GM23338 (cell line): ENCODE results near the gene FAM89B.

ENCODE experiments used
- CREB1 ChIP-seq: fragments of 250-450 bp; sonication (Bioruptor Pico); IDR thresholded peaks from 2 replicates; pipeline ENCODE4 v1.5.0; 2020; ENCODE audit warnings: low read depth, mild to moderate bottlenecking, moderate library complexity
- CTCF ChIP-seq, 2 experiments: fragments of 200-600 bp in 1 of 2; sonication (generic) in 1 of 2; conservative IDR thresholded peaks; 2 replicates each; pipeline versions ENCODE4 v1.5.1 to v1.6.1; 2016 to 2017; ENCODE audit warnings: antibody characterized with exemption in 2 of 2, low read depth in 2 of 2, mild to moderate bottlenecking in 2 of 2, moderate library complexity in 1 of 2
- EZH2 ChIP-seq: fragments of 200-600 bp; sonication (generic); IDR thresholded peaks from one replicate; pipeline ENCODE4 v1.8.0; 2017; ENCODE audit warnings: antibody characterized with exemption, mild to moderate bottlenecking, low read depth; ENCODE audit not compliant: unreplicated experiment
- EZH2phosphoT487 ChIP-seq: fragments of 200-600 bp; sonication (generic); IDR thresholded peaks from one replicate; pipeline ENCODE4 v1.8.1; 2018; ENCODE audit warnings: antibody characterized with exemption; ENCODE audit not compliant: unreplicated experiment
- JUNB ChIP-seq: IDR thresholded peaks from one replicate; pipeline ENCODE4 v1.6.1; 2016; ENCODE audit warnings: antibody characterized with exemption; ENCODE audit not compliant: unreplicated experiment
- NANOG ChIP-seq: IDR thresholded peaks from 2 replicates; pipeline ENCODE4 v1.6.1; 2016; ENCODE audit warnings: antibody characterized with exemption, borderline replicate concordance
- POLR2AphosphoS5 ChIP-seq: IDR thresholded peaks from 2 replicates; pipeline ENCODE4 v1.6.1; 2016; ENCODE audit warnings: antibody characterized with exemption, low read depth
- ZNF114 ChIP-seq: fragments of 250-450 bp; sonication (Bioruptor Pico); IDR thresholded peaks from 2 replicates; pipeline ENCODE4 v1.5.0; 2020; ENCODE audit warnings: mild to moderate bottlenecking, moderate library complexity
- ZNF331 ChIP-seq: fragments of 250-450 bp; sonication (Bioruptor Pico); IDR thresholded peaks from 2 replicates; pipeline ENCODE4 v1.5.0; 2020; ENCODE audit warnings: low read depth, mild to moderate bottlenecking, moderate library complexity
- ZNF462 ChIP-seq: fragments of 250-450 bp; sonication (Bioruptor Pico); IDR thresholded peaks from 2 replicates; pipeline ENCODE4 v1.5.0; 2020; ENCODE audit warnings: mild to moderate bottlenecking, moderate library complexity
- TF ChIP-seq, protein P1 (sequence below): IDR thresholded peaks from one replicate; pipeline ENCODE4 v1.6.1; 2018; ENCODE audit warnings: antibody characterized with exemption; ENCODE audit not compliant: unreplicated experiment
- TF ChIP-seq, protein P2 (sequence below): IDR thresholded peaks from 2 replicates; pipeline ENCODE4 v1.6.1; 2016; ENCODE audit warnings: antibody characterized with exemption

DNA sequence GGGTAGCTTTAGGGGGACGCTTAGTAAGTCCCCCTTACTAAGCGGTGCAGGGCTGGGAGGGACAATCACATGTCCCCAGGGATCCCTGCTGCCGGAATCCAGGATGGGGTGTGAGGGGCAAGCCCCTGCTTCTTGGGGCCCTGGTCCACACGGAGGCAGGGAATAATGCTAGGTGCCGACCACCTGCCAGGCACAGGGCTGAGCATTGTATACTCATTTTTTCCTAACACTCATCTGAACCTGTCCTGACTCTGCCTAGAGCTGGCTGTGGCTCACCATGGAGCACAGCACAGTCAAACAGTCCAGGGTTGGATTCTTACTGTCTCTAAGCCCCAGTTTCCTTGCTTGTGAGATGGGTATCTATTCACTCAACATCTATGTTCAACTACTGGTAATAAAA lies 12.8 kb upstream of the FAM89B start:
- TF ChIP-seq CTCF (conservative IDR thresholded peaks at IDR 0.05; ENCODE audit: low read depth in 2 of 2) (no peak), EZH2 (no peak), POLR2AphosphoS5 (no peak), EZH2phosphoT487 (no peak), ZNF114 (CRISPR knock-in tag) (no peak), ZNF462 (CRISPR knock-in tag) (no peak), NANOG (no peak), ZNF331 (no peak), CREB1 (CRISPR knock-in tag) (no peak), JUNB (no peak)
- TF ChIP-seq, protein P1, sequence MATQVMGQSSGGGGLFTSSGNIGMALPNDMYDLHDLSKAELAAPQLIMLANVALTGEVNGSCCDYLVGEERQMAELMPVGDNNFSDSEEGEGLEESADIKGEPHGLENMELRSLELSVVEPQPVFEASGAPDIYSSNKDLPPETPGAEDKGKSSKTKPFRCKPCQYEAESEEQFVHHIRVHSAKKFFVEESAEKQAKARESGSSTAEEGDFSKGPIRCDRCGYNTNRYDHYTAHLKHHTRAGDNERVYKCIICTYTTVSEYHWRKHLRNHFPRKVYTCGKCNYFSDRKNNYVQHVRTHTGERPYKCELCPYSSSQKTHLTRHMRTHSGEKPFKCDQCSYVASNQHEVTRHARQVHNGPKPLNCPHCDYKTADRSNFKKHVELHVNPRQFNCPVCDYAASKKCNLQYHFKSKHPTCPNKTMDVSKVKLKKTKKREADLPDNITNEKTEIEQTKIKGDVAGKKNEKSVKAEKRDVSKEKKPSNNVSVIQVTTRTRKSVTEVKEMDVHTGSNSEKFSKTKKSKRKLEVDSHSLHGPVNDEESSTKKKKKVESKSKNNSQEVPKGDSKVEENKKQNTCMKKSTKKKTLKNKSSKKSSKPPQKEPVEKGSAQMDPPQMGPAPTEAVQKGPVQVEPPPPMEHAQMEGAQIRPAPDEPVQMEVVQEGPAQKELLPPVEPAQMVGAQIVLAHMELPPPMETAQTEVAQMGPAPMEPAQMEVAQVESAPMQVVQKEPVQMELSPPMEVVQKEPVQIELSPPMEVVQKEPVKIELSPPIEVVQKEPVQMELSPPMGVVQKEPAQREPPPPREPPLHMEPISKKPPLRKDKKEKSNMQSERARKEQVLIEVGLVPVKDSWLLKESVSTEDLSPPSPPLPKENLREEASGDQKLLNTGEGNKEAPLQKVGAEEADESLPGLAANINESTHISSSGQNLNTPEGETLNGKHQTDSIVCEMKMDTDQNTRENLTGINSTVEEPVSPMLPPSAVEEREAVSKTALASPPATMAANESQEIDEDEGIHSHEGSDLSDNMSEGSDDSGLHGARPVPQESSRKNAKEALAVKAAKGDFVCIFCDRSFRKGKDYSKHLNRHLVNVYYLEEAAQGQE = no peak
- TF ChIP-seq, protein P2, sequence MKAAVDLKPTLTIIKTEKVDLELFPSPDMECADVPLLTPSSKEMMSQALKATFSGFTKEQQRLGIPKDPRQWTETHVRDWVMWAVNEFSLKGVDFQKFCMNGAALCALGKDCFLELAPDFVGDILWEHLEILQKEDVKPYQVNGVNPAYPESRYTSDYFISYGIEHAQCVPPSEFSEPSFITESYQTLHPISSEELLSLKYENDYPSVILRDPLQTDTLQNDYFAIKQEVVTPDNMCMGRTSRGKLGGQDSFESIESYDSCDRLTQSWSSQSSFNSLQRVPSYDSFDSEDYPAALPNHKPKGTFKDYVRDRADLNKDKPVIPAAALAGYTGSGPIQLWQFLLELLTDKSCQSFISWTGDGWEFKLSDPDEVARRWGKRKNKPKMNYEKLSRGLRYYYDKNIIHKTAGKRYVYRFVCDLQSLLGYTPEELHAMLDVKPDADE = no peak
